Right lung (tissue), 10 donors: ENCODE data around the gene ZNF394. TPM values are rescaled to one million over a fixed set of nuclear protein-coding genes. Genes with fewer than 3 reads are reported as not detected.
A peak's percentile ranks its signal among the peaks of the same experiment; 100 is the strongest.
"Not testable (repeated sequence)": the region's sequence is repeated elsewhere in the genome, so short reads cannot be mapped to it uniquely, and the experiment has no call there.

Experiments used
- DNase-seq, 2 donors: peaks; one replicate each; pipeline ENCODE4 v3.0.0-alpha.2; 2013
- long read RNA-seq, 8 donors: transcript quantifications; one replicate each; lab custom pipeline, GENCODE V29; 2026
- polyA plus RNA-seq, 5 donors: library from polyadenylated mRNA; unstranded; fragments of 120-200 nt; gene quantifications; one replicate each; pipeline versions ENCODE4 v1.2.1 to v1.2.3, GENCODE V29; 2013; ENCODE audit warnings: inconsistent platforms in 1 of 5, low replicate concordance in 1 of 5; ENCODE audit not compliant: insufficient read length in 5 of 5, insufficient read depth in 1 of 5

Gene ZNF394
- polyA plus RNA-seq, result 10 to 100 TPM; 14.6 to 18.4 (median 15.6) TPM
- long read RNA-seq, donor 1, transcript ZNF394-201 (3 exons, 2,179 nt), result major isoform, 7 of 20 reads
- long read RNA-seq, donor 1, transcript ZNF394-206 (2 exons, 1,619 nt), result major isoform, 7 of 20 reads
- long read RNA-seq, donor 1, partial matches to known transcripts, result 6 of 20 reads
- long read RNA-seq, donor 1, other reads (novel, unspliced or antisense), result 0 of 20 reads
- long read RNA-seq, donor 2, partial matches to known transcripts, result 0 of 5 reads
- long read RNA-seq, donor 2, other reads (novel, unspliced or antisense), result 0 of 5 reads
- long read RNA-seq, donor 3, transcript ZNF394-201 (3 exons, 2,179 nt), result major isoform, 5 of 7 reads
- long read RNA-seq, donor 3, partial matches to known transcripts, result 0 of 7 reads
- long read RNA-seq, donor 3, other reads (novel, unspliced or antisense), result 0 of 7 reads
- long read RNA-seq, donor 4, partial matches to known transcripts, result 0 of 3 reads
- long read RNA-seq, donor 4, other reads (novel, unspliced or antisense), result 0 of 3 reads
- long read RNA-seq, donor 5, partial matches to known transcripts, result 0 of 8 reads
- long read RNA-seq, donor 5, other reads (novel, unspliced or antisense), result 0 of 8 reads
- long read RNA-seq, donor 6, transcript ZNF394-201 (3 exons, 2,179 nt), result major isoform, 8 of 14 reads
- long read RNA-seq, donor 6, partial matches to known transcripts, result 5 of 14 reads
- long read RNA-seq, donor 6, other reads (novel, unspliced or antisense), result 0 of 14 reads
- long read RNA-seq, donor 7, transcript ZNF394-201 (3 exons, 2,179 nt), result major isoform, 5 of 24 reads
- long read RNA-seq, donor 7, partial matches to known transcripts, result 17 of 24 reads
- long read RNA-seq, donor 7, other reads (novel, unspliced or antisense), result 0 of 24 reads
- long read RNA-seq, donor 8, partial matches to known transcripts, result 0 of 8 reads
- long read RNA-seq, donor 8, other reads (novel, unspliced or antisense), result 0 of 8 reads

DNA sequence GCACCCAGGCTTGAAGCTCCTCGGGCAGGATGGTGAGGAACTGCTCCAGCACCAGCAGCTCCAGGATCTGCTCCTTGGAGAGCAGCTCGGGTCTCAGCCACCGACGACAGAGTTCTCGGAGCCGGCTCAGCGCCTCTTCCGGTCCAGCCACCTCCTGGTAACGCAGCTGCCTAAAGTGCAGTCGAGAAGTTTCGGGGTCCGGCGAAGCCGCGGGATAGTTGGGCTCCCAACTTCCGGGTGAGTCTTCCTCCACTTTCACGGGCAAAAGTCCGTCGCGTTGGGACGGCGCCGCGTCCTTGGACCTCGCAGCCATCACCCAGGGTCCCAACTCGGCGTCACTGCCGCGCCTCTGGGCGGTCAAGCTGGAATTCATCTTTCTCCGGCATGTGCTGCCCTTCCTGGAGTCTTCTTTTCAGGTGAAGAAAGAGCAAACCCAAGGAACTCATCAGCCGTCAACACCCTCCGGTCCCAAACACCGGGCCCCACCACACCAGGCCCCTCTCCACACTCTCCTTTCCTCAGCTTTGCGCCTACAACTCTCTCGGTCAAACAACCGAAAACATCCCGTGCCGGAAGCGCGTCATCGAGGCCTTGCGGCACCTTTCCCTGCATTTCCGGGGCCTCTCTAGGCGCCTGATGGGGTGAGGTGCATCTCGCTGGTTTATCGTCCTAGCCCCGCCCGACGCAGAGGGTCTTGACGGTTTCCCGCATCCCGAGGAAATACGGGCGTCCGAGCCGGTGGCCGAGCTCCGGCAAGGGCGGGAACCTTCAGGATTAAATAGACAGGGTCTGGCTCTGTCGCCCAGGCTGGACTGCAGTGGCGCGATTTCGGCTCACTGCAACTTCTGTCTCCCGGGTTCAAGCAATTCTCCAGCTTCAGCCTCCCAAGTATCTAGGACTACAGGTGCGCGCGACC lies at the start of gene ZNF394:
TSS of gene ZNF394 (minus strand) at position 561 of the 916 bp plus-strand sequence. CDS start at position 373, 188 bp downstream.
- DNase-seq, result peak; percentile 90 to 91

DNA sequence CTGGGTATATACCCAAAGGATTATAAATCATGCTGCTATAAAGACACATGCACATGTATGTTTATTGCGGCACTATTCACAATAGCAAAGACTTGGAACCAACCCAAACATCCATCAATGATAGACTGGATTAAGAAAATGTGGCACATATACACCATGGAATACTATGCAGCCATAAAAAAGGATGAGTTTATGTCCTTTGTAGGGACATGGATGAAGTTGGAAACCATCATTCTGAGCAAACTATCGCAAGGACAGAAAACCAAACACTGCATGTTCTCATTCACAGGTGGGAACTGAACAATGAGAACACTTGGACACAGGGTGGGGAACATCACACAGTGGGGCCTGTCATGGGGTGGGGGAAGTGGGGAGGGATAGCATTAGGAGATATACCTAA lies 49.5 kb upstream of the ZNF394 start:
- not testable (repeated sequence) for DNase-seq

DNA sequence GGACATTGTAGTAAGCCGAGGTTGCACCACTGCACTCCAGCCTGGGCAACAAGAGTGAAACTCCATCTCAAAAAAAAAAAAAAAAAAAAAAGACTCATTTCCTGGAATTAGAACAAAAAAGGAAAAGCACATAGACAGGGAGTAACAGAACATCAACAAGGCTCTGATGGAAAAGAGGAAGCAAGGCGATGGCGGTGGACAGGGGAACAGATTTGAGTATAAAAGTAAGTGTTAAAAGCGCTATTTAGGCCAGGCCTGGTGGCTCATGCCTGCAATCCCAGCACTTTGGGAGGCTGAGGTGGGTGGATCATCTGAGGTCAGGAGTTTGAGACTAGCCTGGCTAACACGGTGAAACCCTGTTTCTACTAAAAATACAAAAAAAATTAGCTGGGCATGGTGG lies 45.2 kb upstream of the ZNF394 start:
- DNase-seq, result not testable (repeated sequence)

DNA sequence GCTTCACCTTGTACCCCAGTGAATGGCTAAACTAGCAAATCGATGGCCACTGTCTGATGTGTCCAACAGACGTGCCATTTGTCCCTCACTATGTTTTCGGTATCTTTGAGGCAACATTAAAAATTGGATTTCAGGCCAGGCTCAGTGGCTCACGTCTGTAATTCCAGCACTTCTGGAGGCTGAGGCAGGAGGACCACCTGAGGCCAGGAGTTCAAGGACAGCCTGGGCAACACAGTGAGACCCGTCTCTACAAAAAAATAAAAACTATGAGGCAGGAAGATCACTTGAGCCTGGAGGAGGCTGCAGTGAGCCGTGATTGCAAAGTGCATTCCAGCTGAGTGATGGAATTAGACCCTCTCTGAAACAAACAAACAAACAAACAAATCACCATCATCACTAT lies 43.8 kb upstream of the ZNF394 start:
- DNase-seq, result no peak

DNA sequence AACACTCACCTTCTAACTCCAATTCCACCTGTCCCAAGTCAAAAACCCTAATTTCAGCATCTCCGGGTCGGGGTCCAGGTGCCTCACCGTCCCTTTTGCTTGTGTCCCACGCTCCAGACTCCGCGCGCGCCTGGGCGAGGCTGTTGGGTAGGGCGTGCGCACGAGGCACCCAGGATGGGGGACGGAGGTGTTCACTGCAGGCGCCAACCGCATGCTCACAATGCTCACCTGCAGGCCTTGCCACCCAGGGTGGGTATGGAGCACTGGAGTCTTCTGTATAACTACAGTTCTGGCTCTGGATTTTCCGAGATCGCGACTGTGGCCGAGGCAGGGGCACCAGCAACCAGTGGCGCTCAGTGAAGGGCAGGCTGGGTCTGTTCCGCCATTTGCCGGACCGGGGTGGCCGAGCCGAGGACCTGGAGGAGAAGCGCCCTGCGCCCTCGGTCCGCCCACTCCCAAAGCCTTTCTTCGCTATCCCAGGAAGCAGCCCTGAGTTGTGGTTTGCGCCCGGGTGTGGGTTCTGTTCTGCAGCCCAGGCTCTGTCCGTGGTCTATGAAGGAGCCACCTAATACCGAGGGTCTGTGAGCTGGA lies 43.1 kb upstream of the ZNF394 start:
- DNase-seq, result no peak

DNA sequence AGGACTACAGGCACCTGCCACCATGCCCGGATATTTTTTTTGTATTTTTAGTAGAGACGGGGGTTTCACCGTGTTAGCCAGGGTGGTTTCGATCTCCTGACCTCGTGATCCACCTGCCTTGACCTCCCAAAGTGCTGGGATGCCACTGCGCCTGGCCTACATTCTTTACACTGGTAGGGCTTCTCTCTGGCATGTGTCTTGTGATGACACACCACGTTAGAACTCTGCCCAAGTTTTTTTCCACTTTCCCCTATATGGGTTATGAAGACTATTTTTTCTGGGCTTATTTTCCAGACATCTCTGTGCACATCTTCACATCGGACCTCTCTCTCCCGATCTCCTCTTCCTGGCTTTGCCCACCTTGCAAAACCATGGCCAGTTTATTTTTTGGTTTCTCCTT lies 41.1 kb upstream of the ZNF394 start:
- no peak for DNase-seq

DNA sequence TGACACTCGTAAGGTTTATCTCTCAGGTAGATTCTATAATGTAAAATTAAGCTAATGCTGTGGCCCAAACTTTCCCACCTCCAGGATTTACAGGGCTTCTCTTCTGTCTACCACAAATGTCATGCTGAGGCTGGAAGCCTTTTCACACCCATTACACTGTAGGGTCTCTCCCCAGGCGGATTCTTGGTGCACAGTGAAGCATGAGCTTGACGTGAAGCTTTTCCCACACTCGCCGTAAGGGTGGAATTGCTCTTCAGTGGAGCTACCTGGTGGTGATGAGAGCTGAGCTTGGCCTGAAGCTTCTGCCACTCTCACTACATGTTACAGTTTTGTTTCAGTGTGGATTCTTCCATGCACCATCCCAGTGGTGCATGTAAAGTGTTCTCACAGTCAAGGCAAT lies 40.5 kb upstream of the ZNF394 start:
- DNase-seq, result no peak

DNA sequence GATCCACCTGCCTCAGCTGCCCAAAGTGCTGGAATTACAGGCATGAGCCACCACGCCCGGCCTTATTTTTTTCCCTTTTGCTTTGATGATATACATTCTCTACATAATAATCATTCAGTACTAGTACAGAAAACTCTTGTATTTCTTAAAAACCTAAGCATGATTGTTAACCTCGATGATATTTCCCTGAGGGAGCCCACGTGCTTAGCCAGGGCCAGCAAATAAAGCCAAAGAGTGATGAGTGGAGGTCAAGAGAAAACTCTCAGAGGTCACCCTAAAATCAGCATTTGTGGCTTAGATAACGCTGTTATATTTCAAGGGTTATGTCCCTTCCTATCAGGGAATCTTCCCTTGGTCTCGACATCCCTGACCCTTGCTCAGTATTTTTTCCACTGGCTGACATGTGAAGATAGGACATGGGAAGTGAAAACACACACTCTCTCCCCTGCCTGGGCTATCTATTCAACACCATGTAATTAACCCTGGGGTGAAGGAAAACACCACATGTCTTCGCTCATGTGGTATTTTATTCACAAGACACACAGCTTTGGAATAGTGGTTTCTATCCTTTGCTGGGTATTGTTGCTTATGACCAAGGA lies 39.2 kb upstream of the ZNF394 start:
- DNase-seq, result no peak

DNA sequence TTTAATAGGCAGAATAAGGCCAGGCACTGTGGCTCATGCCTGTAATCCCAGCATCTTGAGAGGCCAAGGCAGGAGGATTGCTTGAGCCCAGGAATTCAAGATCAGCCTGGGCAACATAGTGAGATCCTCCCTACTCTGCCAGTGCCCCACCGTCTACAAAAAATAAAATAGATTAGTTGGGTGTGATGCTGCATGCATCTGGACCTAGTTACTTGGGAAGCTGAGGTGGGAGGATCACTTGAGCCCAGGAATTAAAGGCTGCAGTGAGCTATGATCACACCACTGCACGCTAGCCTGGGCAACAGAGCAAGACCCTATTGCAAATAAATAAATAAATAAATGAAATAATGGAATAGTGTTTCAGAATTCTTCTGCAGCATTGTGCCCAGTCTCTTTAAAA lies 35.6 kb upstream of the ZNF394 start:
- DNase-seq, result no peak

DNA sequence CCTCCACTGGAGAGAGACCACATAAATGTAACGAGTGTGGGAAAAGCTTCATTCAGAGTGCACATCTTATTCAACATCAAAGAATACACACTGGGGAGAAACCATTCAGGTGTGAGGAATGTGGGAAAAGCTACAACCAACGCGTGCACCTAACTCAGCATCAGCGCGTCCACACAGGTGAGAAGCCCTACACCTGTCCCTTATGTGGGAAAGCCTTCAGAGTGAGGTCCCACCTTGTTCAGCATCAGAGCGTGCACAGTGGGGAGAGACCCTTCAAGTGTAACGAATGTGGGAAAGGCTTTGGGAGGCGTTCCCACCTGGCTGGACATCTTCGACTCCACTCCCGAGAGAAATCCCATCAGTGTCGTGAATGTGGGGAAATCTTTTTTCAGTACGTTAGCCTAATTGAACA lies 31.3 kb upstream of the ZNF394 start:
- no peak for DNase-seq

DNA sequence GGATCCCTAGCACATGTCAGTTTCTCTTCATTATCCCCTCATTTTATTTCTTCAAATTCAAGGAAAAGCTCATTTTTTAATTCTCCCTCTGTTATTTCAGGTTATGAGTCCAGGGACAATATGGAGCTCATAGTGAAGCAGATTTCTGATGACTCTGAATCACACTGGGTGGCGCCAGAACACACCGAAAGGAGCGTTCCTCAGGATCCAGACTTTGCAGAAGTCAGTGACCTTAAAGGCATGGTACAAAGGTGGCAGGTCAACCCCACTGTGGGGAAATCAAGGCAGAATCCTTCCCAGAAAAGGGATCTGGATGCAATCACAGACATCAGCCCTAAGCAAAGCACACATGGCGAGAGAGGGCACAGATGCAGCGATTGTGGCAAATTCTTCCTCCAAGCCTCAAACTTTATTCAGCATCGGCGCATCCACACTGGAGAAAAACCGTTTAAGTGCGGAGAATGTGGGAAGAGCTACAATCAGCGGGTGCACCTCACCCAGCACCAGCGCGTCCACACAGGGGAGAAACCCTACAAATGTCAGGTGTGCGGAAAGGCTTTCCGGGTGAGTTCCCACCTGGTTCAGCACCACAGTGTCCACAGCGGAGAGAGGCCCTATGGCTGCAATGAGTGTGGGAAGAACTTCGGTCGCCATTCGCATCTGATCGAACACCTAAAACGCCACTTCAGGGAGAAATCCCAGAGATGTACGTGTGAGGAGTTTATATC lies 25.8 kb upstream of the ZNF394 start:
- DNase-seq, result no peak

DNA sequence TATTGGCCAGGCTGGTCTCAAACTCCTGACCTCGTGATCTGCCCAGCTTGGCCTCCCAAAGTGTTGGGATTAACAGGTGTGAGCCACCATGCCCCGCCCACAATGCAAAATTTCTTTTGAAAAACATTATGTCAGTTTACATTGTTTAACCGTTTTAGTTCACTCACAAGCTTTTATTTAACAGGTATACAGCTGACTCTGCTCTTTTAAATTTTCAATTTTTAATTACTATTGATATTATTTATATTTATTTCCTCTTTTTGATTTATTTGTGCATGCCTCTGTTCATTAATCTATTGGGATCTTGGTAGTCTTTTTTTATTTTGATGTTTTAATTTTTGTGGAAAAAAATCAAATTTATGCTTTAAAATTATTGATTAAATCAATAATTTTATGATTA lies 21.3 kb upstream of the ZNF394 start:
- no peak for DNase-seq

DNA sequence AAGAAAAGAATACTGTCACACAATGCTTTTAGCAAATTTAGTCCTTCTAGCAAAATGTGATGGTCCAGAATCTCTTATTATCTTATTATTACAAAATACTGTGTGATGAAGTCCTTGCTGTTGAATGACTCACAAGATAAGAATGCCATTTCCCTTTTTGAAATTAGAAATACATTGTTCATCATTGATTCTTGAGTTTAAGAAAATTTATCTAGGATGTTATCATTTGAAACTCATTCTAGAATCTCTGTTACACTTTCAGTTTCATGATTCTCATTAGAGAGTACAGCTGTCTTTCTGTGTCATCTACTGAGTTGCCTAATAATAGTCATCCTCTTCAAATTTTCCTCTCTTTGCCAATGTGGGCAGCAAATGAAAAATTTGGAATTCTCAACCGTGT lies 14.0 kb upstream of the ZNF394 start:
- no peak for DNase-seq

DNA sequence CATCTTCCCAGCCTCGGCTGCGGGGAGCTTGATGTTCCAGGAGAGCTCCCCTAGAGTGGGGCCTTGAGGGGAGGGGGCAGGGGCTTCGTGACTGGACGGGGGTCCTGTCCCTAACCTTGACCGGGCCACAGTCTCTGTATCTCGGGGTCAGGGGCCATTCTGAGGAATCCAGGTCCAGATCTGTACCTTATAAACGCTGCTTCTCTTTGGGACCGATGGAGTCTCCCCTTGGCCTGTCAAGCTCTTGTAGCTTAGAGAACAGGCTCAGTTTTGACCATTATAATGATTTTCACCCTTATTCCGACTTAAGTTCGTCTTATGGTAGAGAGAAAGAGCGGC lies 5.2 kb upstream of the ZNF394 start:
- no peak for DNase-seq

DNA sequence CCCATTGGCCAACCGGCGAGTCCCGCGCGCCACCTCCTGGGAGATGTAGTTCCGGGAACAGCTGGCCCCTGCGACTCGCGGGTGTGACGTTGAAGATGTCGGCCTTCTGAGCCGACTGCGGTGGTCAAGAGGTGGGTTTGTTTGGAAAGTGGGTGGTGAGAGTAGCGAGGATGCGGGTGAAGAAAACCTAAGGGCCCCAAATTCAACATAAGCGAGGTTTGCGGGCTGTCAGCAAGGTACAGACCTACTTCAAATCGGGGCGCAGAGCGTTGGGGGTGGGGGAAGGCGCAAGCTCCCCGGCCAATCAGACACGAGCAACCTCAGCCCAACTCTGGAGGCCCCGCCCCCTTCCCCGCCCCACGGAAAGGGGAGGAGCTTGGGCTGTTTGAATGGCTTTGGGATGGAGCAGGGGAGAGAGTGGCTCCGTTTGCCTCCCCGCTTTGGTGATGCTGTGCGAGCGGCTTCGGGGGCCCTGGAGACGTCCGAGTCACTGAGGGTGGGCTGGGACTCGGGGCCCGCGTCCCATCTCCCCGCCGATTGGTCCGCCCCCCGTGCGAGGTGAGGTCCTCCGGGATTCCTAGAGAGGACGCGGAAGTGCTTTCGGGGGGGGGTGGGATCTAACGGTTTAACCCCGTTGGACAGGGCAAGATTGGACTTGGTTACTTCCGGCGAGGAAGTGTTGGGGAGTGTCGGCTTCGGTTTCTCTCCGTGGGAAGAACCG lies 4.7 kb upstream of the ZNF394 start, which contains the start of gene ZKSCAN5:
TSS of gene ZKSCAN5 (plus strand) at position 60 of the 721 bp plus-strand sequence. CDS start 1,383 bp downstream, outside the sequence.
- peak; percentile 99 for DNase-seq

DNA sequence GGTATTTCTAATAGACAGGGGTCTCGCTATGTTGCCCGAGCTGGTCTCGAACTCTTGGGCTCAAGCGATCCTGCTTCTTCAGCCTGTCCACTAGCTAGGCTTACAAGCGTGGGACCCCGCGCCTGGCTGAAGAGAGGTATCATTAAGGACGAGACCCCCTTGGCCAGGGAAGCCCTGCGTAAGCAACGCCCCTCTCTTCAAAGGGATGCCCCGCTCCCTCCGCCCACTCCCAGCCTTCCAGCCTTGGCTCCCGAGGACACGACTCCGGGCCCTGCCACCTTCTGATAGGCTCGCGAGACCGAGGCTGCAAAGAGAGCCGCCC lies 4.2 kb upstream of the ZNF394 start:
- no peak for DNase-seq

DNA sequence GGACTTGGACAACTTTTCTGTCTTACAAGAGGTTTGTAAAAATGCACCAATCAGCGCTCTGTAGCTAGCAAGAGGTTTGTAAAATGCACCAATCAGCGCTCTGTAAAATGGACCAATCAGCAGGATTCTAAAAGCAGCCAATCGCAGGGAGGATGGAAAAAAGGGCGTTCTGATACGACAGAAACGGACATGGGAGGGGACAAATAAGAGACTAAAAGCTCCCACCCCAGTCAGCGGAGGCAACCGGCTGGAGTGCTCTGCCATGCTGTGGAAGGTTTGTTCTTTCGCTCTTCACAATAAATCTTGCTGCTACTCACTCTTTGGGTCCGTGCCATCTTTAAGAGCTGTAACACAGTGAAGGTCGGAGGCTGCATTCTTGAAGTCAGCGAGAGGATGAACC lies 1.2 kb upstream of the ZNF394 start:
- not testable (repeated sequence) for DNase-seq

DNA sequence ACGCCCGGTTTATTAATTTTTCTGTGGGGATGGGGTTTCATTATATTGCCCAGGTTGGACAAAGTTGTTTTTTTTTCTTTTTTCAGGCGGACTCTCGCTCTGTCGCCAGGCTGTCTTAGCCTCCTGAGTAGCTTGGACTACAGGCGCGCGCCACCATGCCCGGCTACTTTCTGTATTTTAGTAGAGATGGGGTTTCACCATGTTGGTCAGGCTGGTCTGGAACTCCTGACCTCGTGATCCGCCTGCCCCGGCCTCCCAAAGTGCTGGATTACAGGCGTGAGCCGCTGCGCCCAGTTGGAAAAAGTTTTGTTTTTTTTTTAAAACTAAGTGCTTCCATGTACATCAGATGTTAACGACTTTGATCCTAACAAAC lies 542 bp upstream of the ZNF394 start:
- no peak for DNase-seq

DNA sequence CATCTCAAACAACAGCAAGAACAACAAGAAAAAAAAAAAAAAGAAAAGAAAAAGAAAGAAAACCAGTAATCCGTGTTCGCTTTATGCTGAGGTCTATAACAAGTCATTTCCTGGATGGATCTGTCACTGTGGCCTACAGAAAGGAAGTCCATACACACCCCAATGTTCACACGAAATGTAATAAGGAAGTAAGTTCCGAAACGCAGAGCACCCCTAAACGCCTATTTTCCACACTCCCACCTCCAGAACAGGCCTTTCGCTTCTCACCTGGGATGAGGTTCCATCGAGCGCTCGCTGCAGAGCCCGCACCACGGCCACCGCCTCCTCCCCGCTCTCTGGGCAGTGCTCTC lies 735 bp downstream of the ZNF394 start:
- no peak for DNase-seq

DNA sequence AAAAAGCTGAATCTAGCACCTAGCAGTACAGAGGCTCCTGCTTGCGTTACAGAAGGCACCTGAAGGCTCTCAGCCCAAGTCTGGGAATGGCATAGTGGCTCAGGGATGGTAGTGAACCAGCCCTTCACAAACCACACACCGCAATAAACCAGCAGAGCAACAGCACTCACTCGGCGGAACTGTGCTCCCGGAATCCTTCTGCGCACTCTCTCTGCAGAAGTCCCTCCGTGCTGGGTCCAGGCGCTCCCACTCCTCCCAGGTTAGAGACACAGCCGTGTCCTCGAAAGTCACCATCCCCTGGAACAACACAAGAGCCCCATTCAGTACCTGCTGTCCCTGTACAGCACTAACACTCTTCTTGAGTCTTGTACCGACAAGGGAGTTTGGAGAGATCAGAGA lies 1.5 kb downstream of the ZNF394 start:
- DNase-seq, result no peak
